H9 (cell line): ENCODE results near the gene IRS2. TPM values are rescaled to one million over a fixed set of nuclear protein-coding genes. Genes with fewer than 3 reads are reported as not detected.

Experiments
- DNase-seq: peaks from one replicate; pipeline ENCODE4 v3.0.0-alpha.2; 2017
- H2AFZ ChIP-seq: one replicate; pipeline ENCODE4 v1.6.1; 2013; ENCODE audit warnings: mild to moderate bottlenecking, low read length, control low read depth, moderate library complexity
- H2AK5ac ChIP-seq: 2 replicates; pipeline ENCODE4 v1.6.1; 2013; ENCODE audit warnings: low read length, control low read depth, mixed read lengths; ENCODE audit not compliant: insufficient read length
- H2BK120ac ChIP-seq: one replicate; pipeline ENCODE4 v1.6.1; 2013; ENCODE audit warnings: low read depth, mild to moderate bottlenecking, low read length, control low read depth, inconsistent platforms; ENCODE audit not compliant: poor library complexity, severe bottlenecking
- H2BK12ac ChIP-seq: 2 replicates; pipeline ENCODE4 v1.6.1; 2013; ENCODE audit warnings: low read length, control low read depth, mixed read lengths, low read depth; ENCODE audit not compliant: insufficient read length
- H2BK15ac ChIP-seq: 2 replicates; pipeline ENCODE4 v1.6.1; 2013; ENCODE audit warnings: low read depth, low read length, control low read depth
- H2BK20ac ChIP-seq: one replicate; pipeline ENCODE4 v1.6.1; 2013; ENCODE audit warnings: low read depth, mild to moderate bottlenecking, low read length, control low read depth, inconsistent platforms; ENCODE audit not compliant: poor library complexity, severe bottlenecking
- H2BK5ac ChIP-seq: 2 replicates; pipeline ENCODE4 v1.6.1; 2013; ENCODE audit warnings: low read length, control low read depth, mixed read lengths; ENCODE audit not compliant: insufficient read length
- H3K14ac ChIP-seq: 2 replicates; pipeline ENCODE4 v1.6.1; 2013; ENCODE audit warnings: low read length, control low read depth; ENCODE audit not compliant: insufficient read depth
- H3K18ac ChIP-seq: 2 replicates; pipeline ENCODE4 v1.6.1; 2013; ENCODE audit warnings: low read depth, mild to moderate bottlenecking, mixed read lengths, low read length, control low read depth; ENCODE audit not compliant: insufficient read length
- H3K23ac ChIP-seq: 2 replicates; pipeline ENCODE4 v1.6.1; 2013; ENCODE audit warnings: low read length, control low read depth, mixed read lengths, low read depth; ENCODE audit not compliant: insufficient read length
- H3K23me2 ChIP-seq: 2 replicates; pipeline ENCODE4 v1.6.1; 2013; ENCODE audit warnings: low read depth, mild to moderate bottlenecking, mixed read lengths, low read length, control low read depth; ENCODE audit not compliant: insufficient read length, poor library complexity, severe bottlenecking
- H3K27ac ChIP-seq: 2 replicates; pipeline ENCODE4 v1.5.1; 2013; ENCODE audit warnings: low read length, control low read depth, mixed read lengths, low read depth; ENCODE audit not compliant: insufficient read length
- H3K27me3 ChIP-seq: 2 replicates; pipeline ENCODE4 v1.6.1; 2013; ENCODE audit warnings: low read length, control low read depth, inconsistent platforms; ENCODE audit not compliant: insufficient read depth
- H3K4ac ChIP-seq: 2 replicates; pipeline ENCODE4 v1.6.1; 2013; ENCODE audit warnings: low read depth, mild to moderate bottlenecking, control low read depth, inconsistent platforms, low read length, moderate library complexity
- H3K4me1 ChIP-seq: 2 replicates; pipeline ENCODE4 v1.6.1; 2013; ENCODE audit warnings: low read length, control low read depth, inconsistent platforms; ENCODE audit not compliant: insufficient read depth
- H3K4me2 ChIP-seq: 2 replicates; pipeline ENCODE4 v1.6.1; 2013; ENCODE audit warnings: low read length, control low read depth, mixed read lengths; ENCODE audit not compliant: insufficient read length, insufficient read depth
- H3K56ac ChIP-seq: 2 replicates; pipeline ENCODE4 v1.6.1; 2013; ENCODE audit warnings: low read depth, mild to moderate bottlenecking, mixed read lengths, low read length, control low read depth; ENCODE audit not compliant: insufficient read length
- H3K79me1 ChIP-seq: 2 replicates; pipeline ENCODE4 v1.6.1; 2013; ENCODE audit warnings: low read depth, mild to moderate bottlenecking, moderate library complexity, low read length, control low read depth, inconsistent platforms; ENCODE audit not compliant: insufficient read depth, poor library complexity, severe bottlenecking
- H3K79me2 ChIP-seq: 2 replicates; pipeline ENCODE4 v1.6.1; 2013; ENCODE audit warnings: low read length, control low read depth, inconsistent platforms; ENCODE audit not compliant: insufficient read depth
- H3K9ac ChIP-seq: 2 replicates; pipeline ENCODE4 v1.6.1; 2013; ENCODE audit warnings: low read length, control low read depth, mixed read lengths; ENCODE audit not compliant: insufficient read length; ENCODE audit errors: extremely low read depth
- H3K9me3 ChIP-seq: one replicate; pipeline ENCODE4 v1.6.1; 2013; ENCODE audit warnings: low read depth, low read length, inconsistent platforms; ENCODE audit not compliant: control insufficient read depth
- H3T11ph ChIP-seq: one replicate; pipeline ENCODE4 v1.6.1; 2013; ENCODE audit warnings: mild to moderate bottlenecking, low read length, control low read depth, inconsistent platforms
- H4K20me1 ChIP-seq: one replicate; pipeline ENCODE4 v1.6.1; 2013; ENCODE audit not compliant: control insufficient read depth, insufficient read length, insufficient read depth
- H4K5ac ChIP-seq: 2 replicates; pipeline ENCODE4 v1.6.1; 2013; ENCODE audit warnings: low read depth, mild to moderate bottlenecking, mixed read lengths, low read length, control low read depth; ENCODE audit not compliant: insufficient read length
- H4K8ac ChIP-seq: replicated peaks from 2 replicates; pipeline ENCODE4 v1.6.1; 2013; ENCODE audit warnings: low read length, control low read depth, mixed read lengths, low read depth; ENCODE audit not compliant: insufficient read length
- H4K91ac ChIP-seq: 2 replicates; pipeline ENCODE4 v1.6.1; 2013; ENCODE audit warnings: low read depth, mild to moderate bottlenecking, moderate library complexity, mixed read lengths, low read length, control low read depth; ENCODE audit not compliant: insufficient read length
- H3K27ac Mint-ChIP-seq, 3 experiments: 2 replicates in 2 of 3; 3 replicates in 1 of 3; pipeline ENCODE4 v1.8.0; 2020 to 2021; ENCODE audit warnings: mixed read lengths in 3 of 3, mild to moderate bottlenecking in 1 of 3, moderate library complexity in 1 of 3
- H3K27me3 Mint-ChIP-seq: 2 replicates; pipeline ENCODE4 v1.8.0; 2021; ENCODE audit warnings: low read depth, mild to moderate bottlenecking, moderate library complexity, mixed read lengths
- H3K36me3 Mint-ChIP-seq, 3 experiments: 2 replicates in 2 of 3; 3 replicates in 1 of 3; pipeline ENCODE4 v1.8.0; 2020 to 2021; ENCODE audit warnings: low read depth in 3 of 3, mixed read lengths in 3 of 3; ENCODE audit not compliant: insufficient read depth in 1 of 3
- H3K4me1 Mint-ChIP-seq, 2 experiments: 2 replicates each; pipeline ENCODE4 v1.8.0; 2020; ENCODE audit warnings: mixed read lengths in 2 of 2
- H3K4me3 Mint-ChIP-seq, 2 experiments: 2 replicates in 1 of 2; 3 replicates in 1 of 2; pipeline ENCODE4 v1.8.0; 2020 to 2021; ENCODE audit warnings: mild to moderate bottlenecking in 2 of 2, mixed read lengths in 2 of 2, moderate library complexity in 1 of 2
- H3K9me3 Mint-ChIP-seq, 2 experiments: 2 replicates in 1 of 2; 3 replicates in 1 of 2; pipeline ENCODE4 v1.8.0; 2020; ENCODE audit warnings: mild to moderate bottlenecking in 2 of 2, mixed read lengths in 2 of 2, moderate library complexity in 1 of 2
- WGBS: extraction: QIAGEN DNeasy Blood & Tissue Kit; methylation state at CpG from one replicate; pipeline ENCODE4 v1.1.7; 2013; ENCODE audit warnings: missing lambda C conversion rate, low lambda C conversion rate, mixed read lengths; ENCODE audit not compliant: insufficient read length; ENCODE audit errors: extremely low coverage; 5-methylcytosine and 5-hydroxymethylcytosine counted together
- total RNA-seq: library from RNA; stranded (reverse); gene quantifications from 2 replicates; pipeline ENCODE4 v1.2.1, GENCODE V29; 2021
- TF ChIP-seq, protein P1 (sequence below): fragments of 200-600 bp; sonication (generic); conservative IDR thresholded peaks from 3 replicates; pipeline ENCODE4 v1.8.0; 2021; ENCODE audit warnings: antibody characterized with exemption, mild to moderate bottlenecking

The IRS2 gene
- total RNA-seq, 1 experiment from 2014 or later: 10.1 TPM

DNA sequence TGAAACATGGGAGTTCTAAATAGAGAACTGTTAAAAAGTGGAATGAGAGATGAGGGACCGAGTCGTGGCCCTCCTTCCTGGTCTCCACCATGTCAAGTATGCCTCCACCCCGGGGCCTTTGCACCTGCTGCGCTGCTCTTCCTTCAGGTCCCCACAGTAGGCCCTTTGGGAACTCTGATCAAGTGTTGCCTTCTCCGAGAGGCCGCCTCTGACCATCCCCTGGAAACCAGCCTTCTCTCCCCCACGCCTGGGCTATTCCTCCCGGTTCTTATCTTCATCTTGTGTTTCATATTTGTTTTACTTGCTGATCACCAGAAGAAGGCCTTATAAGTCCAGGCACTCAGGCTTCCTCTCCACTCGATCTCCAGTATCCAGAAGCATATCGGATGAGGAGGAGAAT is 40.0 kb downstream of the IRS2 start:
- no peak overlapping the region for H3K9ac ChIP-seq
- H2BK20ac ChIP-seq: no peak overlapping the region
- peaks cover 4% of the 10 kb centered on the region; the same call in 1 of the 2 replicates for H3K4me1 ChIP-seq
- H3K18ac ChIP-seq: no peak overlapping the region
- Mint-ChIP-seq H3K36me3 (no peaks in the 10 kb centered on the region), H3K9me3 (no peaks in the 10 kb centered on the region; a peak in 1 of 5 replicates), H3K4me1 (peaks cover 15 to 19% of the 10 kb centered on the region in 2 experiments), H3K27me3 (no peaks in the 10 kb centered on the region), H3K4me3 (no peak overlapping the region), H3K27ac (no peak overlapping the region)
- H3K79me1 ChIP-seq: no peaks in the 10 kb centered on the region
- H2BK12ac ChIP-seq: no peak overlapping the region
- H4K5ac ChIP-seq: no peak overlapping the region
- no peak overlapping the region for H3K56ac ChIP-seq
- H2BK120ac ChIP-seq: no peak overlapping the region
- no peaks in the 10 kb centered on the region for H3K27me3 ChIP-seq
- H3K4ac ChIP-seq: no peak overlapping the region
- H3T11ph ChIP-seq: no peak overlapping the region
- H3K79me2 ChIP-seq: no peaks in the 10 kb centered on the region
- H4K20me1 ChIP-seq: no peaks in the 10 kb centered on the region
- no peak overlapping the region for H3K14ac ChIP-seq
- H2AFZ ChIP-seq: no peak overlapping the region
- H3K23ac ChIP-seq: no peak overlapping the region
- H4K8ac ChIP-seq: no peak overlapping the region
- TF ChIP-seq, protein P1, sequence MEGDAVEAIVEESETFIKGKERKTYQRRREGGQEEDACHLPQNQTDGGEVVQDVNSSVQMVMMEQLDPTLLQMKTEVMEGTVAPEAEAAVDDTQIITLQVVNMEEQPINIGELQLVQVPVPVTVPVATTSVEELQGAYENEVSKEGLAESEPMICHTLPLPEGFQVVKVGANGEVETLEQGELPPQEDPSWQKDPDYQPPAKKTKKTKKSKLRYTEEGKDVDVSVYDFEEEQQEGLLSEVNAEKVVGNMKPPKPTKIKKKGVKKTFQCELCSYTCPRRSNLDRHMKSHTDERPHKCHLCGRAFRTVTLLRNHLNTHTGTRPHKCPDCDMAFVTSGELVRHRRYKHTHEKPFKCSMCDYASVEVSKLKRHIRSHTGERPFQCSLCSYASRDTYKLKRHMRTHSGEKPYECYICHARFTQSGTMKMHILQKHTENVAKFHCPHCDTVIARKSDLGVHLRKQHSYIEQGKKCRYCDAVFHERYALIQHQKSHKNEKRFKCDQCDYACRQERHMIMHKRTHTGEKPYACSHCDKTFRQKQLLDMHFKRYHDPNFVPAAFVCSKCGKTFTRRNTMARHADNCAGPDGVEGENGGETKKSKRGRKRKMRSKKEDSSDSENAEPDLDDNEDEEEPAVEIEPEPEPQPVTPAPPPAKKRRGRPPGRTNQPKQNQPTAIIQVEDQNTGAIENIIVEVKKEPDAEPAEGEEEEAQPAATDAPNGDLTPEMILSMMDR: no peak
- no peak for DNase-seq
- no peak overlapping the region for H2BK15ac ChIP-seq
- WGBS: no CpG with 5 or more reads among the region's 10 CpGs
- no peaks in the 10 kb centered on the region for H3K9me3 ChIP-seq
- no peak overlapping the region for H4K91ac ChIP-seq
- H3K23me2 ChIP-seq: no peaks in the 10 kb centered on the region
- H2AK5ac ChIP-seq: no peak overlapping the region
- no peak overlapping the region for H2BK5ac ChIP-seq
- H3K4me2 ChIP-seq: no peak overlapping the region
- no peak overlapping the region for H3K27ac ChIP-seq
